ENCODE measurements around the gene ZFHX3. TPM values are rescaled to one million over a fixed set of nuclear protein-coding genes. Genes with fewer than 3 reads are reported as not detected.

ZFHX3 gene
- total RNA-seq, 1 donor from 2014 or later, result 40.1 TPM

DNA sequence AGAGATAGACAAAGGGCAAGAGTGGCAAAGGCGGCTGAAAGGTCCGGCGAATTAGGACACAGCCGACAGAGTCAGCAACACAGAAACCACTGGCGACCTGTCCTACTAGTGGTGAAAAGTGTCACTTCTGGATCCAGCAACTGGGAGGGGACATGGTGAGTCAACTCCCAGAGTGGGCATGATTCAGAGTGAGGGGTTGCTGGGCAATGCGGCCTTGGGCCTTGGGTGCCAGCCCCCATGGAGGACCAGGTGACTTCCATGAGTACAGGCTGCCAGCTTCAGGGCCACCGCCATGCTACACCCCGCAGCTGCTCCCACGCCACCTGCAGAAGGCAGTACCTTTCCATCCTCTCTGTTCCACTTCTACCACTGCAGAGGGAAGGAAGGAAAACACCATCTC lies 110.6 kb downstream of the ZFHX3 start:
- TF ChIP-seq, protein P1, sequence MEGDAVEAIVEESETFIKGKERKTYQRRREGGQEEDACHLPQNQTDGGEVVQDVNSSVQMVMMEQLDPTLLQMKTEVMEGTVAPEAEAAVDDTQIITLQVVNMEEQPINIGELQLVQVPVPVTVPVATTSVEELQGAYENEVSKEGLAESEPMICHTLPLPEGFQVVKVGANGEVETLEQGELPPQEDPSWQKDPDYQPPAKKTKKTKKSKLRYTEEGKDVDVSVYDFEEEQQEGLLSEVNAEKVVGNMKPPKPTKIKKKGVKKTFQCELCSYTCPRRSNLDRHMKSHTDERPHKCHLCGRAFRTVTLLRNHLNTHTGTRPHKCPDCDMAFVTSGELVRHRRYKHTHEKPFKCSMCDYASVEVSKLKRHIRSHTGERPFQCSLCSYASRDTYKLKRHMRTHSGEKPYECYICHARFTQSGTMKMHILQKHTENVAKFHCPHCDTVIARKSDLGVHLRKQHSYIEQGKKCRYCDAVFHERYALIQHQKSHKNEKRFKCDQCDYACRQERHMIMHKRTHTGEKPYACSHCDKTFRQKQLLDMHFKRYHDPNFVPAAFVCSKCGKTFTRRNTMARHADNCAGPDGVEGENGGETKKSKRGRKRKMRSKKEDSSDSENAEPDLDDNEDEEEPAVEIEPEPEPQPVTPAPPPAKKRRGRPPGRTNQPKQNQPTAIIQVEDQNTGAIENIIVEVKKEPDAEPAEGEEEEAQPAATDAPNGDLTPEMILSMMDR (conservative IDR thresholded peaks at IDR 0.05), result peak; percentile 15
- DNase-seq (ENCODE audit: low read depth, low spot score), result no peak
- H3K27me3 Mint-ChIP-seq (ENCODE audit: low read depth), result no peaks in the 10 kb centered on the region
- H3K4me1 Mint-ChIP-seq, result peaks cover 74% of the 10 kb centered on the region
- H3K9me3 Mint-ChIP-seq, result no peaks in the 10 kb centered on the region
- H3K27ac Mint-ChIP-seq (ENCODE audit: unreplicated experiment), result peak overlapping the region; percentile 93
- H3K36me3 Mint-ChIP-seq (ENCODE audit: low read depth), result peaks cover 9% of the 10 kb centered on the region
- H3K4me3 Mint-ChIP-seq, result no peak overlapping the region

DNA sequence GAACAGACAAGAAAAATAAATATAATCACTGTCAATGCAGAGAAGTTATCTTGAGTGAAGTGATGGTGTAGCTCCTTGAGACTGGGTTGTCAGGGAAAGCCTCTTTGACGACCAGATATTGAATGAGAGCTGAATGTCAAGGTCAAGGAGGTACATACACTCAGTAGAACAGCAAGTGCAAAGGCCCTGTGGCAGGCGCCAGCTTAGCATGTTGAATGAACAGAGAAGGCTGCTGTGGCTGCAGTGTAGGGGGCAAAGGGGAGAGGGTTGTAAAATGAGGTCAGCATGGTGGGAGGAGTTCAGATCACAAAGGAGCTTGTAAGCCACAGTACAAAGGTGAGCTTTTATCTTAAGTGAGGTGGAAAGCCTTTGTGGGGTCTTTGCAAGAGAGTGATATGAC lies 111.5 kb downstream of the ZFHX3 start:
- Mint-ChIP-seq H3K4me3 (no peak overlapping the region), H3K27me3 (ENCODE audit: low read depth) (no peaks in the 10 kb centered on the region), H3K36me3 (ENCODE audit: low read depth) (peaks cover 4% of the 10 kb centered on the region), H3K27ac (ENCODE audit: unreplicated experiment) (peak overlapping the region; percentile 93), H3K4me1 (peaks cover 79% of the 10 kb centered on the region), H3K9me3 (no peaks in the 10 kb centered on the region)
- DNase-seq (ENCODE audit: low read depth, low spot score), result no peak
- TF ChIP-seq, protein P1 (conservative IDR thresholded peaks at IDR 0.05), result no peak

DNA sequence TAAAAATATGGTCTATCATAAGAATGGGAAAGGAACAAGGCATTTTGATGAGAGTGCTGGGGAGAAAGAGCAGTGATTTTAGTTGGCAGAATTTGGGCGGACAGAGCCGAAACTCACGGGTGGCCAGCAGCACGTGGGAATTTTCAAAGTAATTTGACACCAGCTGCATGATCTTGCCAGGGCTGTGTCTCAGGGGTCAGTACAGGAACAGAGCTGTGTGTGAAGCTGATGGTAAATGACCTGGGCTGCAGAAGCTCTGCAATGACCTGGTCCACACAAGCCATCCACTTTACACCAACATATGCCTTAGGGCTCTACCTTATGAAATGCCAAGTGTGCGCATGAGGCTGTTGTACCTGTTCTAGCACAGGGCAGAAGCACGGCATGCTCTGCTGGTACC lies 112.0 kb downstream of the ZFHX3 start:
- H3K9me3 Mint-ChIP-seq, result no peaks in the 10 kb centered on the region
- H3K27me3 Mint-ChIP-seq (ENCODE audit: low read depth), result no peaks in the 10 kb centered on the region
- TF ChIP-seq, protein P1 (conservative IDR thresholded peaks at IDR 0.05), result no peak
- H3K4me3 Mint-ChIP-seq, result peak overlapping the region; percentile 24
- no peak overlapping the region for H3K27ac Mint-ChIP-seq (ENCODE audit: unreplicated experiment)
- peaks cover 4% of the 10 kb centered on the region for H3K36me3 Mint-ChIP-seq (ENCODE audit: low read depth)
- H3K4me1 Mint-ChIP-seq, result peaks cover 84% of the 10 kb centered on the region
- DNase-seq (ENCODE audit: low read depth, low spot score), result no peak

DNA sequence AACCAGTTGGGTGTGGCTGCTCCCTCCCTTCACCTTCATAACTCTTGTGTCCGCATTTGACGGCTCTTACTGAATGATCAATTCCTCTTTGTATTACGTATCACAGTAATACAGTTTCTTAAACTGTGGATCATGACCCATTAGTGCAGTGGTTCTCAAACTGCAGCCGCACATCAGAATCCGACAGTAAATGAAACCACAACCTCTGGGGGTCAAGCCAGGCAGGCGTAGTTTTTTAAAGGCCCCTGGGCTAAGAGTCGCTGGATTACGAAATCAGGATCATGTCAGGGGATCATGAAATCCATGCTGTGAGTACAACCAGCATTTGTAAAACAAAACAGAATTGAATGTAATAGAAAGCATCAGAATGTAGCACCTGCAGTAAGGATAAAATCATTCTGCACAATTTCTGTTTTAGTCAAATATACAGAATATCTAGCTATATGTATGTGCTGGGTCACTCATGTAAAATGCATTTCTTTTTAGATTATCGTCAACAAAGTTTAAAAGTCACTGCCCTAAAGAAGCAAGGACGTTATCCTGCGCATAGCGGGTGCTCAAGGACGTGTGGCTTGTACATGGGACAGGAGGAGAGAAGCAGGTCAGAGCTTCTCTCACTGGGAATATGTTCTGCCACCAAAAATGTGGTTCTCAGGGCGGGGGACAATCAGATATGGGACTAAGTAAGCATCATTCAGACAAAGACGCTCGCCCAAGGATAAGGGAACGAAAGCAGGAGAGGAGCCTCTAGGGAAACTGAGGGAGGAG lies 113.1 kb downstream of the ZFHX3 start:
- TF ChIP-seq, protein P1 (conservative IDR thresholded peaks at IDR 0.05), result no peak
- Mint-ChIP-seq H3K4me3 (no peak overlapping the region), H3K27me3 (ENCODE audit: low read depth) (no peaks in the 10 kb centered on the region), H3K4me1 (peaks cover 85% of the 10 kb centered on the region), H3K9me3 (no peaks in the 10 kb centered on the region), H3K36me3 (ENCODE audit: low read depth) (peaks cover 4% of the 10 kb centered on the region), H3K27ac (ENCODE audit: unreplicated experiment) (peak overlapping the region; percentile 59)
- DNase-seq (ENCODE audit: low read depth, low spot score), result no peak

DNA sequence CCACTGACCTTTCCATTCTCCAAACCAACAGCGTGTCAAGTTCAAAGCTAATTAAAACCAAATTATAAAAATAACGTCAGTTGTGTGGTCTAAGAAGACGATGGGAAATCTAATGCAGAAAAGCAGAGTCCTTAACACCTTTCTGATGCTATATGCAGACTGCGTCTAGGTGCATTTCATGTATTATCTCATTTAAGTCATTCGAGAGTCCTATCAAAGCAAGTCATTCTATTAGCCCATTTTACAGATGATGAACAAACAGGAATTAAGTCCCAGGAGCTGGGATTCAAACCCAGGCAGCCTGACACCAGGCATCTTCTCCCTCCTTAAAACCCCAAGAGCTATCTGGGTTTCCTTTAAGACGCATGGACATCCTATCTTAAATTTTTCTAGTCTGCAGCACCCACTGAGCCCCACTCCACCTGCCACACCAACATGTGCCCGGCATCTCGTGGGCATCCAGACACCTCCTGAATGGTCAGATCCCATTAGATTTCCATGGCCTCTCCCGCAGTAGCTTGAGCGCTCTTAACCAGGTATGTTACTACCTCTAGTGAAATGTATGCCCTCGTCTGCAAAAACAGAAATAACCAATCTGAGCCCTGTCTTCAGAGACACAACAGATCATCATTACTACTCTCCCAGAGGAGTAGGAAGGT lies 115.1 kb downstream of the ZFHX3 start:
- Mint-ChIP-seq H3K36me3 (ENCODE audit: low read depth) (no peaks in the 10 kb centered on the region), H3K9me3 (no peaks in the 10 kb centered on the region), H3K27me3 (ENCODE audit: low read depth) (no peaks in the 10 kb centered on the region), H3K4me1 (peaks cover 79% of the 10 kb centered on the region), H3K4me3 (no peak overlapping the region), H3K27ac (ENCODE audit: unreplicated experiment) (no peak overlapping the region)
- DNase-seq (ENCODE audit: low read depth, low spot score), result no peak
- TF ChIP-seq, protein P1 (conservative IDR thresholded peaks at IDR 0.05), result no peak
